Glomerular endothelial cell (primary cell): Measurements from ENCODE around the gene OR52W1. TPM values are rescaled to one million over a fixed set of nuclear protein-coding genes. Genes with fewer than 3 reads are reported as not detected.

ENCODE experiments used
- total RNA-seq: library from RNA; depleted of rRNA; stranded (reverse); fragments of >200 nt; gene quantifications from 2 replicates; pipeline ENCODE4 v1.2.3, GENCODE V29; 2015

Gene OR52W1
- total RNA-seq, 1 donor from 2014 or later: not detected

Other genes with a start within 250 kb of the OR52W1 start
- gene OR56A5, start 230.7 kb upstream of the OR52W1 start, total RNA-seq: not detected in 2 replicates
- not detected in 2 replicates for gene OR52L1, start 212.2 kb upstream of the OR52W1 start, total RNA-seq
- not detected in 2 replicates for gene OR56A4, start 192.3 kb upstream of the OR52W1 start, total RNA-seq
- gene OR56A1, start 168.5 kb upstream of the OR52W1 start, total RNA-seq: under 0.01 TPM in 1 of 2 replicates, not detected in the other
- gene OR56B4, start 91.5 kb upstream of the OR52W1 start, total RNA-seq: not detected in 2 replicates
- gene OR52B2, start 28.9 kb upstream of the OR52W1 start, total RNA-seq: not detected in 2 replicates
- not detected in 2 replicates for gene C11orf42, start 6.3 kb downstream of the OR52W1 start, total RNA-seq
- 16.1 and 22.9 TPM in 2 replicates for gene FHIP1B, start 35.4 kb downstream of the OR52W1 start, total RNA-seq
- 0.12 TPM in 1 of 2 replicates, not detected in the other for gene CNGA4, start 39.9 kb downstream of the OR52W1 start, total RNA-seq
- not detected in 2 replicates for gene CCKBR, start 60.6 kb downstream of the OR52W1 start, total RNA-seq
- 365 and 424 TPM in 2 replicates for gene CAVIN3, start 121.3 kb downstream of the OR52W1 start, total RNA-seq
- 89.0 and 90.5 TPM in 2 replicates for gene SMPD1, start 191.2 kb downstream of the OR52W1 start, total RNA-seq
- gene APBB1, start 219.9 kb downstream of the OR52W1 start, total RNA-seq: 36.3 and 46.7 TPM in 2 replicates
- gene HPX, start 241.8 kb downstream of the OR52W1 start, total RNA-seq: 2.5 TPM in 1 of 2 replicates, not detected in the other